ENCODE measurements around the gene WDR4.

Gene WDR4

DNA sequence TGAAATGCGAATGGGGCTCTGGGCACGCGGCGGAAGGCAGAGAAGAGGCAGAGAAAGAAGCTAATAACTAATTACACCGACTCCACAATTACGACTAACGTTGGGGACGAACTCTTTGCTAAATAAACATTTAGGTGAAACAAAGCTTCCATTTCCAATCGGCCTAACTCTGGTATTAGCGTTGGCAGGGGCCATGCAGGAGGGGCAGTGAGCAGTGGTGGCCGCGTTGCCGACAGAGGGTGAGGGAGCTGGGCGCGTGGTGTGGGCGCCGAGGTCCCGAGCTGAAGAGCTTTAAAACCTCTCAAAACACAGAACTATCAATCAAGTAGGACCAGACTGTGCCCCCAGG lies 13.2 kb upstream of the WDR4 start:
- H3K79me2 ChIP-seq (ENCODE audit: control insufficient read depth, insufficient read depth, low read length, poor library complexity) = peaks cover 5% of the 10 kb centered on the region
- peak overlapping the region; percentile 76 for H3K9ac ChIP-seq (ENCODE audit: low read length)
- no peaks in the 10 kb centered on the region for H3K9me3 ChIP-seq (ENCODE audit: insufficient read depth, low read depth, low read length)
- peak overlapping the region; percentile 60 for H3K27ac ChIP-seq (ENCODE audit: low read depth, low read length)
- H3K36me3 ChIP-seq (ENCODE audit: control insufficient read depth in 1 of 2, insufficient read depth in 2 of 2, low read length in 2 of 2) = peaks cover 3 to 9% of the 10 kb centered on the region in 2 experiments
- H3K4ac ChIP-seq (ENCODE audit: low read depth, low read length) = peak overlapping the region; percentile 25
- H3K23ac ChIP-seq (ENCODE audit: low read length) = no peak overlapping the region
- no peak for DNase-seq
- no peak overlapping the region for H2BK120ac ChIP-seq (ENCODE audit: insufficient read depth, low read length, poor library complexity)
- peaks cover 9% of the 10 kb centered on the region for H3K79me1 ChIP-seq (ENCODE audit: low read length)
- no CpG with 5 or more reads among the region's 18 CpGs for WGBS (ENCODE audit: extremely low coverage, insufficient coverage, insufficient read length)
- peak overlapping the region; percentile 73 for H2AFZ ChIP-seq (ENCODE audit: insufficient read depth, low read length, poor library complexity)
- H3K14ac ChIP-seq (ENCODE audit: low read length) = peak overlapping the region; percentile 9
- H3K4me2 ChIP-seq (ENCODE audit: low read length) = peak overlapping the region; percentile 67
- H4K12ac ChIP-seq (ENCODE audit: low read depth, low read length) = peak overlapping the region; percentile 26
- H2AK5ac ChIP-seq (ENCODE audit: low read length) = peak overlapping the region; percentile 6
- peaks cover 0 to 5% of the 10 kb centered on the region in 2 experiments for H3K4me1 ChIP-seq (ENCODE audit: control insufficient read depth in 1 of 2, insufficient read depth in 2 of 2, low read length in 2 of 2)
- no peaks in the 10 kb centered on the region for H3K27me3 ChIP-seq (ENCODE audit: insufficient read depth, low read length)
- H4K91ac ChIP-seq (ENCODE audit: low read depth, low read length) = peak overlapping the region; percentile 59
- no peak overlapping the region for H2BK12ac ChIP-seq (ENCODE audit: low read length)
- H2BK5ac ChIP-seq (ENCODE audit: low read depth, low read length, poor library complexity) = peak overlapping the region; percentile 13
- peak overlapping the region; percentile 55 for H3K18ac ChIP-seq (ENCODE audit: low read length)
- H4K8ac ChIP-seq (ENCODE audit: low read depth, low read length) = peak overlapping the region; percentile 91
- peak overlapping the region; percentile 76 for H3K4me3 ChIP-seq (ENCODE audit: low read depth, low read length)

DNA sequence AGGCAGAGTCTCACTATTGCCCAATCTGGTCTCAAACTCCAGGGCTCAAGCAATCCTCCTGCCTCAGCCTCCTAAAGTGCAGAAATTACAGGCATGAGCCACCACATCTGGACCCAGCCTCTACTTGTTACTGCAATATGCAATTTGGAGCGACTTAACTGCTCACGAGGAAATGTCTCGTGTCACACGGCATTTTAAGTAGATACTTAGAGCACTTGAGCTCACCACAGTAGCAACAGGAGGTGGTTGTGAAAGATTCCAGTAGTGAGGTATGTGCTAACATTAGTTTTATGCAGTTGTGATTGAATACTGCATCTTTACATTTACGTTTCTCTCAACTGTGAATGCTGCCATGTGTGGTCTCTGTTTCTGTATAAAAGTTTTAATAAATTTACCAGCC lies 8.0 kb upstream of the WDR4 start:
- no peak overlapping the region for H4K91ac ChIP-seq (ENCODE audit: low read depth, low read length)
- H3K23ac ChIP-seq (ENCODE audit: low read length) = no peak overlapping the region
- H3K9me3 ChIP-seq (ENCODE audit: insufficient read depth, low read depth, low read length) = no peaks in the 10 kb centered on the region
- H3K4me2 ChIP-seq (ENCODE audit: low read length) = no peak overlapping the region
- H3K79me2 ChIP-seq (ENCODE audit: control insufficient read depth, insufficient read depth, low read length, poor library complexity) = no peaks in the 10 kb centered on the region
- whole genome bisulfite sequencing (ENCODE audit: extremely low coverage, insufficient coverage, insufficient read length) = no CpG with 5 or more reads among the region's 5 CpGs
- no peaks in the 10 kb centered on the region for H3K36me3 ChIP-seq (ENCODE audit: control insufficient read depth in 1 of 2, insufficient read depth in 2 of 2, low read length in 2 of 2)
- H3K27ac ChIP-seq (ENCODE audit: low read depth, low read length) = no peak overlapping the region
- no peak overlapping the region for H3K4me3 ChIP-seq (ENCODE audit: low read depth, low read length)
- H3K4me1 ChIP-seq (ENCODE audit: control insufficient read depth in 1 of 2, insufficient read depth in 2 of 2, low read length in 2 of 2) = peaks cover 0 to 1% of the 10 kb centered on the region in 2 experiments
- no peak overlapping the region for H3K9ac ChIP-seq (ENCODE audit: low read length)
- no peak overlapping the region for H3K18ac ChIP-seq (ENCODE audit: low read length)
- no peak overlapping the region for H2BK120ac ChIP-seq (ENCODE audit: insufficient read depth, low read length, poor library complexity)
- no peaks in the 10 kb centered on the region for H3K79me1 ChIP-seq (ENCODE audit: low read length)
- H2BK12ac ChIP-seq (ENCODE audit: low read length) = no peak overlapping the region
- no peak overlapping the region for H2BK5ac ChIP-seq (ENCODE audit: low read depth, low read length, poor library complexity)
- no peak overlapping the region for H4K12ac ChIP-seq (ENCODE audit: low read depth, low read length)
- DNase-seq = no peak
- H2AK5ac ChIP-seq (ENCODE audit: low read length) = no peak overlapping the region
- no peaks in the 10 kb centered on the region for H3K27me3 ChIP-seq (ENCODE audit: insufficient read depth, low read length)
- no peak overlapping the region for H3K14ac ChIP-seq (ENCODE audit: low read length)
- no peak overlapping the region for H3K4ac ChIP-seq (ENCODE audit: low read depth, low read length)
- no peak overlapping the region for H2AFZ ChIP-seq (ENCODE audit: insufficient read depth, low read length, poor library complexity)
- no peak overlapping the region for H4K8ac ChIP-seq (ENCODE audit: low read depth, low read length)

GRCh38 chr21:42883921-42884320 lies 4.6 kb upstream of the WDR4 start:
- Histone ChIP-seq H3K4me1 (ENCODE audit: control insufficient read depth in 1 of 2, insufficient read depth in 2 of 2, low read length in 2 of 2) (peaks cover 4 to 5% of the 10 kb centered on the region in 2 experiments), H3K4me3 (ENCODE audit: low read depth, low read length) (no peak overlapping the region), H3K4ac (ENCODE audit: low read depth, low read length) (no peak overlapping the region), H3K79me2 (ENCODE audit: control insufficient read depth, insufficient read depth, low read length, poor library complexity) (peaks cover 2% of the 10 kb centered on the region), H3K14ac (ENCODE audit: low read length) (no peak overlapping the region), H2BK12ac (ENCODE audit: low read length) (no peak overlapping the region), H4K12ac (ENCODE audit: low read depth, low read length) (no peak overlapping the region), H2AFZ (ENCODE audit: insufficient read depth, low read length, poor library complexity) (no peak overlapping the region), H3K4me2 (ENCODE audit: low read length) (no peak overlapping the region), H3K79me1 (ENCODE audit: low read length) (peaks cover 8% of the 10 kb centered on the region), H3K27me3 (ENCODE audit: insufficient read depth, low read length) (no peaks in the 10 kb centered on the region), H3K27ac (ENCODE audit: low read depth, low read length) (no peak overlapping the region), H3K36me3 (ENCODE audit: control insufficient read depth in 1 of 2, insufficient read depth in 2 of 2, low read length in 2 of 2) (no peaks in the 10 kb centered on the region), H2BK120ac (ENCODE audit: insufficient read depth, low read length, poor library complexity) (no peak overlapping the region), H4K8ac (ENCODE audit: low read depth, low read length) (no peak overlapping the region), H3K23ac (ENCODE audit: low read length) (no peak overlapping the region), H2AK5ac (ENCODE audit: low read length) (no peak overlapping the region), H2BK5ac (ENCODE audit: low read depth, low read length, poor library complexity) (no peak overlapping the region), H3K18ac (ENCODE audit: low read length) (no peak overlapping the region), H4K91ac (ENCODE audit: low read depth, low read length) (no peak overlapping the region), H3K9me3 (ENCODE audit: insufficient read depth, low read depth, low read length) (no peaks in the 10 kb centered on the region), H3K9ac (ENCODE audit: low read length) (no peak overlapping the region)
- no CpG with 5 or more reads among the region's 1 CpG for WGBS (ENCODE audit: extremely low coverage, insufficient coverage, insufficient read length)
- peak in 1 of 2 donors; percentile 39 for DNase-seq

DNA sequence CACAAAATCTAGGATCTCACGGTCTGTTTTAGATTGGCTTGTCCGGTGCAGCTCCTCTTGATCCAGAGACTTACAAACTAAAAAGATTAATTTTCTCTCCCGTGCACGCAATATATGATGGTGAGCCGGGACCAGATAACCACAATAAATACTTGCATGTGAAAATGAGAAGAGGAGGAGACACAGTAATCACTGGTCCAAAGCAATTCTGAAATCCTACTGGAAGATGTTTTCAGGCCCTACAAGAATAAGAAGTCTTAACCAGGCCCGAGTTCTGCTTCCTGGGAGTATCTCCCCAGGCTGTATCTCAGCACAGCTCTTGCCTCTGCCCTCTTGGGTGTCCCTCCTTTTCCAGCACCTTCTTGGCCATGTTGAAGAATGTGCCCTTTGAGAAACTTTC lies 1.0 kb upstream of the WDR4 start:
- Histone ChIP-seq H3K14ac (ENCODE audit: low read length) (no peak overlapping the region), H3K27me3 (ENCODE audit: insufficient read depth, low read length) (no peaks in the 10 kb centered on the region), H2BK120ac (ENCODE audit: insufficient read depth, low read length, poor library complexity) (no peak overlapping the region), H3K4me1 (ENCODE audit: control insufficient read depth in 1 of 2, insufficient read depth in 2 of 2, low read length in 2 of 2) (peaks cover 4 to 5% of the 10 kb centered on the region in 2 experiments), H3K4ac (ENCODE audit: low read depth, low read length) (no peak overlapping the region), H4K91ac (ENCODE audit: low read depth, low read length) (no peak overlapping the region), H2AFZ (ENCODE audit: insufficient read depth, low read length, poor library complexity) (no peak overlapping the region), H4K12ac (ENCODE audit: low read depth, low read length) (peak overlapping the region; percentile 65), H2BK12ac (ENCODE audit: low read length) (no peak overlapping the region), H2AK5ac (ENCODE audit: low read length) (peak overlapping the region; percentile 35), H3K79me2 (ENCODE audit: control insufficient read depth, insufficient read depth, low read length, poor library complexity) (peaks cover 4% of the 10 kb centered on the region), H3K18ac (ENCODE audit: low read length) (no peak overlapping the region), H3K9me3 (ENCODE audit: insufficient read depth, low read depth, low read length) (no peaks in the 10 kb centered on the region), H3K79me1 (ENCODE audit: low read length) (peaks cover 8% of the 10 kb centered on the region), H3K23ac (ENCODE audit: low read length) (no peak overlapping the region), H4K8ac (ENCODE audit: low read depth, low read length) (peak overlapping the region; percentile 76), H3K9ac (ENCODE audit: low read length) (no peak overlapping the region), H3K27ac (ENCODE audit: low read depth, low read length) (no peak overlapping the region), H2BK5ac (ENCODE audit: low read depth, low read length, poor library complexity) (no peak overlapping the region), H3K4me3 (ENCODE audit: low read depth, low read length) (no peak overlapping the region), H3K4me2 (ENCODE audit: low read length) (peak overlapping the region; percentile 98), H3K36me3 (ENCODE audit: control insufficient read depth in 1 of 2, insufficient read depth in 2 of 2, low read length in 2 of 2) (peaks cover 8 to 11% of the 10 kb centered on the region in 2 experiments)
- no CpG with 5 or more reads among the region's 6 CpGs for WGBS (ENCODE audit: extremely low coverage, insufficient coverage, insufficient read length)
- no peak for DNase-seq

Data from trophoblast cell (in vitro differentiated cells and primary cell).